HUES48 (cell line): Measurements from ENCODE around the gene PGAP2.
"Not testable (repeated sequence)": the region's sequence is repeated elsewhere in the genome, so short reads cannot be mapped to it uniquely, and the experiment has no call there.

Source experiments
- H3K27ac ChIP-seq: one replicate; pipeline ENCODE4 v1.7.0; 2013; ENCODE audit warnings: low read depth, low read length, inconsistent platforms
- H3K27me3 ChIP-seq: 2 replicates; pipeline ENCODE4 v1.6.1; 2013; ENCODE audit warnings: mild to moderate bottlenecking, low read length; ENCODE audit not compliant: control insufficient read depth, insufficient read depth
- H3K36me3 ChIP-seq: 2 replicates; pipeline ENCODE4 v1.6.1; 2013; ENCODE audit warnings: low read length; ENCODE audit not compliant: control insufficient read depth, insufficient read depth
- H3K4me1 ChIP-seq: 2 replicates; pipeline ENCODE4 v1.6.1; 2013; ENCODE audit warnings: mild to moderate bottlenecking, low read length; ENCODE audit not compliant: control insufficient read depth, insufficient read depth
- H3K4me3 ChIP-seq: 2 replicates; pipeline ENCODE4 v1.5.1; 2013; ENCODE audit warnings: mild to moderate bottlenecking, low read depth, low read length
- H3K9ac ChIP-seq: 2 replicates; pipeline ENCODE4 v1.6.1; 2013; ENCODE audit warnings: mild to moderate bottlenecking, low read depth, low read length, moderate library complexity
- H3K9me3 ChIP-seq: 2 replicates; pipeline ENCODE4 v1.6.1; 2013; ENCODE audit warnings: low read length; ENCODE audit not compliant: control insufficient read depth, insufficient read depth

Gene PGAP2

GRCh38 chr11:3859373-3859881 is 51.1 kb downstream of the PGAP2 start:
- Histone ChIP-seq H3K27ac (no peak overlapping the region), H3K9ac (no peak overlapping the region), H3K4me3 (no peak overlapping the region), H3K9me3 (no peaks in the 10 kb centered on the region), H3K4me1 (peaks cover 23% of the 10 kb centered on the region), H3K27me3 (peaks cover 18% of the 10 kb centered on the region), H3K36me3 (no peaks in the 10 kb centered on the region)

- Histone ChIP-seq H3K36me3 (no peaks in the 10 kb centered on the region), H3K4me3 (no peak overlapping the region), H3K27me3 (peaks cover 18% of the 10 kb centered on the region), H3K9me3 (no peaks in the 10 kb centered on the region), H3K4me1 (peaks cover 20% of the 10 kb centered on the region), H3K27ac (no peak overlapping the region), H3K9ac (no peak overlapping the region)
Measured at GRCh38 chr11:3860375-3860774, 52.0 kb downstream of the PGAP2 start.

DNA sequence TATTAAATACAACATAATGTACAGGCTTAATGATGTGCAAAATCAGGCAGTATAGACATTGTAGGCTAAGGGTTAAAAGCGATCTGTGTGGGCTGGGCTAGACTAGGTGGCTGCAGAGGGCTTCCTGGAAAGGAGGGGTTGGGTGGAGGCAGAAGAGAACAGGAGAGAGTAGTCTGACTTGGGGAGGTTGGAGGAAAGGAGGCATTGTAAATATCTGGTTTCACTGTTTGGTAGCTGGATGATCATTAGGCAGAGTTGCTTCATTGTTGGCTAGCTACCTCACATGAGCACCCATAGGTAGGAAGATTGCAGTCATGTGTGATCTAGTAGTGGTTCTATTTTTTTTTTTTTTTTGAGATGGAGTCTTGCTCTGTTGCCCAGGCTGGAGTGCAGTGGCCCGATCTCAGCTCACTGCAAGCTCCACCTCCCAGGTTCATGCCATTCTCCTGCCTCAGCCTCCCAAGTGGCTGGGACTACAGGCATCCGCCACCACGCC is 52.6 kb downstream of the PGAP2 start:
- not testable (repeated sequence) for H3K27ac ChIP-seq, H3K36me3 ChIP-seq, H3K9me3 ChIP-seq, H3K9ac ChIP-seq, H3K4me3 ChIP-seq
- Histone ChIP-seq H3K27me3 (peaks cover 17% of the 10 kb centered on the region), H3K4me1 (peaks cover 25% of the 10 kb centered on the region)

- no peak overlapping the region for H3K4me3 ChIP-seq
- no peak overlapping the region for H3K9ac ChIP-seq
- H3K4me1 ChIP-seq, result peaks cover 24% of the 10 kb centered on the region
- H3K27ac ChIP-seq, result peak overlapping the region; percentile 33
- no peaks in the 10 kb centered on the region for H3K36me3 ChIP-seq
- H3K9me3 ChIP-seq, result no peaks in the 10 kb centered on the region
- peaks cover 10% of the 10 kb centered on the region for H3K27me3 ChIP-seq
Measured at GRCh38 chr11:3861683-3862082, 53.3 kb downstream of the PGAP2 start.

GRCh38 chr11:3865388-3866193 is 57.2 kb downstream of the PGAP2 start:
- H3K4me3 ChIP-seq, result no peak overlapping the region
- peaks cover 20% of the 10 kb centered on the region for H3K4me1 ChIP-seq
- no peaks in the 10 kb centered on the region for H3K9me3 ChIP-seq
- no peaks in the 10 kb centered on the region for H3K27me3 ChIP-seq
- no peaks in the 10 kb centered on the region for H3K36me3 ChIP-seq
- H3K9ac ChIP-seq, result no peak overlapping the region
- no peak overlapping the region for H3K27ac ChIP-seq

GRCh38 chr11:3866206-3866605 is 57.8 kb downstream of the PGAP2 start:
- Histone ChIP-seq H3K9ac (no peak overlapping the region), H3K27me3 (no peaks in the 10 kb centered on the region), H3K27ac (no peak overlapping the region), H3K9me3 (no peaks in the 10 kb centered on the region), H3K4me1 (peaks cover 20% of the 10 kb centered on the region), H3K36me3 (no peaks in the 10 kb centered on the region), H3K4me3 (no peak overlapping the region)

DNA sequence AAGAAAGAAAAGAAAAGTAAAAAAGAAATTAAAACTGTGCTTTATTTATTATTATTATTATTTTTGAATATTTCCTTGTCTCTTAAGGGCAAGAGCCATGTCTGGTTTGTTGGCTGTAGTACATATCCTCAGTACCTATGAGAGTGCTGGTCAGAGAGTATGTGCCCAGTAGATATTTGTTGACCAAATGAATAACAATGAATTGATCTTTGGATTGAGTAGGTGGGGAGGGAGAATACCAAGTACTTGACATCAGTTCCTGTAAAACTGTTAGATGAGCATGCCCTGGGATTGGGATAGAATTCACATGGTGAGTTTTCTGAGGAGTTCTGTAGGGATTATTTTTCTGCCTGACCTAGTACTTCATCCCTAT is 58.5 kb downstream of the PGAP2 start:
- Histone ChIP-seq H3K27ac (no peak overlapping the region), H3K9ac (no peak overlapping the region), H3K4me1 (peaks cover 15% of the 10 kb centered on the region)

GRCh38 chr11:3867209-3868091 is 59.1 kb downstream of the PGAP2 start:
- no peaks in the 10 kb centered on the region for H3K36me3 ChIP-seq
- peak overlapping the region; percentile 17 for H3K27ac ChIP-seq
- H3K4me3 ChIP-seq, result no peak overlapping the region
- H3K9ac ChIP-seq, result no peak overlapping the region
- peaks cover 9% of the 10 kb centered on the region; the same call in 1 of the 2 replicates for H3K4me1 ChIP-seq
- H3K9me3 ChIP-seq, result no peaks in the 10 kb centered on the region
- no peaks in the 10 kb centered on the region for H3K27me3 ChIP-seq

More for the DNA sequence above, 58.5 kb downstream of the PGAP2 start:
- no peaks in the 10 kb centered on the region for H3K36me3 ChIP-seq
- H3K27me3 ChIP-seq, result no peaks in the 10 kb centered on the region
- H3K4me3 ChIP-seq, result no peak overlapping the region
- no peaks in the 10 kb centered on the region for H3K9me3 ChIP-seq

- Histone ChIP-seq H3K4me3 (no peak overlapping the region), H3K9me3 (no peaks in the 10 kb centered on the region), H3K27ac (no peak overlapping the region), H3K4me1 (peaks cover 7% of the 10 kb centered on the region), H3K36me3 (no peaks in the 10 kb centered on the region), H3K27me3 (no peaks in the 10 kb centered on the region), H3K9ac (no peak overlapping the region)
Measured at GRCh38 chr11:3873712-3874349, 65.5 kb downstream of the PGAP2 start.
